ENCODE measurements around the gene FHOD1.

The FHOD1 gene

GRCh38 chr16:67277294-67277998 is 30.2 kb upstream of the FHOD1 start:
- no peak for DNase-seq

GRCh38 chr16:67275321-67275720 is 28.0 kb upstream of the FHOD1 start:
- no peak for DNase-seq

GRCh38 chr16:67271446-67271845 is 24.2 kb upstream of the FHOD1 start:
- no peak for DNase-seq

GRCh38 chr16:67270931-67271338 is 23.7 kb upstream of the FHOD1 start:
- DNase-seq: no peak

GRCh38 chr16:67269766-67270165 is 22.5 kb upstream of the FHOD1 start:
- no peak for DNase-seq

GRCh38 chr16:67268136-67268579 is 20.9 kb upstream of the FHOD1 start:
- no peak for DNase-seq

- no peak for DNase-seq
These were observed 18.6 kb upstream of the FHOD1 start for GRCh38 chr16:67265834-67266233.

GRCh38 chr16:67264866-67265265 is 17.6 kb upstream of the FHOD1 start:
- DNase-seq: no peak

- no peak for DNase-seq
These were observed 17.0 kb upstream of the FHOD1 start for GRCh38 chr16:67264277-67264676.

- no peak for DNase-seq
These were observed 15.9 kb upstream of the FHOD1 start for GRCh38 chr16:67263201-67263600.

- DNase-seq: peak in 1 of 2 donors; percentile 37
These were observed 13.3 kb upstream of the FHOD1 start for GRCh38 chr16:67260426-67261063.

- DNase-seq: no peak
These were observed 12.4 kb upstream of the FHOD1 start for GRCh38 chr16:67259705-67260104.

GRCh38 chr16:67258161-67258835 is 11.0 kb upstream of the FHOD1 start:
- no peak for DNase-seq

GRCh38 chr16:67257486-67258160 is 10.3 kb upstream of the FHOD1 start:
- no peak for DNase-seq

GRCh38 chr16:67256701-67257230 is 9.5 kb upstream of the FHOD1 start:
- no peak for DNase-seq

- DNase-seq: no peak
These were observed 8.4 kb upstream of the FHOD1 start for GRCh38 chr16:67255553-67256221.

- DNase-seq: no peak
These were observed 7.7 kb upstream of the FHOD1 start for GRCh38 chr16:67254801-67255552.

- DNase-seq: no peak
These were observed 5.6 kb upstream of the FHOD1 start for GRCh38 chr16:67252609-67253497.

GRCh38 chr16:67250045-67250327 is 2.7 kb upstream of the FHOD1 start:
- no peak for DNase-seq

GRCh38 chr16:67249178-67250044 is 2.1 kb upstream of the FHOD1 start:
- no peak for DNase-seq

All from CD4-positive, alpha-beta T cell treated with Interleukin-1 beta for 1 hour (primary cell).